Cardiac septum (tissue), 1 donor: ENCODE measurements around the gene CCM2. TPM values are rescaled to one million over a fixed set of nuclear protein-coding genes. Genes with fewer than 3 reads are reported as not detected.

Experiments used
- DNase-seq: peaks from one replicate; pipeline ENCODE4 v3.0.0-alpha.2; 2020; ENCODE audit warnings: low spot score
- intact Hi-C: fragments of 100-400 bp; cut with DNase I; formaldehyde crosslinking; loops from one replicate; pipeline ENCODE4 v1.14.0; 2022
- long read RNA-seq: library from polyadenylated mRNA; unstranded; transcript quantifications from one replicate; pipeline ENCODE4 v2.0.0, GENCODE V29; 2021
- total RNA-seq: library from RNA; stranded (reverse); fragmentation: NEBNext Ultra II Directional; extraction: Animal tissue kit (Norgen Biotek cat#: 25700); gene quantifications from one replicate; pipeline ENCODE4 v1.2.1, GENCODE V29; 2021
- donor health status: DM: no; HTN: no; CAD: no.

CCM2 gene
- 35.3 TPM for total RNA-seq
- long read RNA-seq, transcript CCM2-201 (10 exons, 1,894 nt), result major isoform, 64 of 140 reads
- long read RNA-seq, transcript CCM2-216 (9 exons, 1,719 nt), result minor isoform, 5 of 140 reads
- long read RNA-seq, transcript CCM2-218 (9 exons, 1,719 nt), result minor isoform, 9 of 140 reads
- long read RNA-seq, partial matches to known transcripts, result 2 of 140 reads
- long read RNA-seq, other reads (novel, unspliced or antisense), result 54 of 140 reads

GRCh38 chr7:45000093-45001032, at the start of gene CCM2:
TSS of gene CCM2 (plus strand) at chr7:45000201. CDS start at chr7:45000334, 133 bp downstream.
- intact Hi-C loops, result no loop called here
- peak; percentile 81 for DNase-seq

- intact Hi-C loops, result no loop called here
- DNase-seq, result no peak
These were observed 46.8 kb upstream of the CCM2 start for GRCh38 chr7:44953156-44953555.

GRCh38 chr7:44955733-44956132, 44.3 kb upstream of the CCM2 start:
- intact Hi-C loops, result no loop called here
- DNase-seq, result no peak

GRCh38 chr7:44956157-44956766, 43.7 kb upstream of the CCM2 start:
- intact Hi-C loops, result no loop called here
- DNase-seq, result no peak

GRCh38 chr7:44958645-44959344, 41.2 kb upstream of the CCM2 start:
- intact Hi-C loops, result no loop called here
- no peak for DNase-seq

- no peak for DNase-seq
- intact Hi-C loops, result no loop called here
These were observed 40.5 kb upstream of the CCM2 start for GRCh38 chr7:44959433-44959951.

- no peak for DNase-seq
- intact Hi-C loops, result no loop called here
These were observed 39.9 kb upstream of the CCM2 start for GRCh38 chr7:44960011-44960580.

- intact Hi-C loops, result no loop called here
- no peak for DNase-seq
These were observed 38.0 kb upstream of the CCM2 start for GRCh38 chr7:44961844-44962482.

GRCh38 chr7:44962483-44963251, 37.3 kb upstream of the CCM2 start:
- intact Hi-C loops, result no loop called here
- DNase-seq, result no peak

- peak; percentile 36 for DNase-seq
- intact Hi-C loops, result no loop called here
These were observed 36.4 kb upstream of the CCM2 start for GRCh38 chr7:44963364-44964290.

- intact Hi-C loops, result no loop called here
- no peak for DNase-seq
These were observed 35.6 kb upstream of the CCM2 start for GRCh38 chr7:44964384-44964830.

- peak; percentile 69 for DNase-seq
- intact Hi-C loops, result no loop called here
These were observed 35.1 kb upstream of the CCM2 start for GRCh38 chr7:44964831-44965440.

GRCh38 chr7:44965441-44965903, 34.5 kb upstream of the CCM2 start:
- DNase-seq, result peak; percentile 44
- intact Hi-C loops, result no loop called here

GRCh38 chr7:44965937-44966730, 33.9 kb upstream of the CCM2 start:
- intact Hi-C loops, result no loop called here
- DNase-seq, result peak; percentile 51

GRCh38 chr7:44966731-44967538, 33.1 kb upstream of the CCM2 start:
- intact Hi-C loops, result no loop called here
- DNase-seq, result peak; percentile 71
